ENCODE measurements around the gene CPNE5.

The CPNE5 gene

GRCh38 chr6:36755435-36756348, 83.6 kb downstream of the CPNE5 start:
- peak; percentile 45 for DNase-seq (ENCODE audit: low read depth, low spot score)
- no peak overlapping the region for H3K4me3 ChIP-seq (ENCODE audit: low read length)

GRCh38 chr6:36754582-36755434, 84.4 kb downstream of the CPNE5 start:
- H3K4me3 ChIP-seq (ENCODE audit: low read length), result no peak overlapping the region
- DNase-seq (ENCODE audit: low read depth, low spot score), result no peak

GRCh38 chr6:36753671-36754405, 85.4 kb downstream of the CPNE5 start:
- no peak for DNase-seq (ENCODE audit: low read depth, low spot score)
- H3K4me3 ChIP-seq (ENCODE audit: low read length), result no peak overlapping the region

- H3K4me3 ChIP-seq (ENCODE audit: low read length), result no peak overlapping the region
- no peak for DNase-seq (ENCODE audit: low read depth, low spot score)
These were observed 86.2 kb downstream of the CPNE5 start for GRCh38 chr6:36752886-36753506.

- H3K4me3 ChIP-seq (ENCODE audit: low read length), result no peak overlapping the region
- no peak for DNase-seq (ENCODE audit: low read depth, low spot score)
These were observed 86.9 kb downstream of the CPNE5 start for GRCh38 chr6:36752187-36752885.

- DNase-seq (ENCODE audit: low read depth, low spot score), result no peak
- H3K4me3 ChIP-seq (ENCODE audit: low read length), result no peak overlapping the region
These were observed 87.4 kb downstream of the CPNE5 start for GRCh38 chr6:36751833-36752186.

GRCh38 chr6:36751091-36751490, 88.2 kb downstream of the CPNE5 start:
- no peak for DNase-seq (ENCODE audit: low read depth, low spot score)
- H3K4me3 ChIP-seq (ENCODE audit: low read length), result no peak overlapping the region

GRCh38 chr6:36749829-36750489, 89.3 kb downstream of the CPNE5 start:
- no peak overlapping the region for H3K4me3 ChIP-seq (ENCODE audit: low read length)
- no peak for DNase-seq (ENCODE audit: low read depth, low spot score)

GRCh38 chr6:36746251-36746650, 93.0 kb downstream of the CPNE5 start:
- no peak for DNase-seq (ENCODE audit: low read depth, low spot score)
- H3K4me3 ChIP-seq (ENCODE audit: low read length), result no peak overlapping the region

GRCh38 chr6:36745836-36746235, 93.4 kb downstream of the CPNE5 start:
- DNase-seq (ENCODE audit: low read depth, low spot score), result no peak
- no peak overlapping the region for H3K4me3 ChIP-seq (ENCODE audit: low read length)

- no peak for DNase-seq (ENCODE audit: low read depth, low spot score)
These were observed 94.0 kb downstream of the CPNE5 start for GRCh38 chr6:36745283-36745682.

GRCh38 chr6:36744304-36744673, 95.0 kb downstream of the CPNE5 start:
- no peak for DNase-seq (ENCODE audit: low read depth, low spot score)
- H3K4me3 ChIP-seq (ENCODE audit: low read length), result no peak overlapping the region

More at GRCh38 chr6:36745283-36745682, 94.0 kb downstream of the CPNE5 start:
- no peak overlapping the region for H3K4me3 ChIP-seq (ENCODE audit: low read length)

GRCh38 chr6:36743538-36744303, 95.5 kb downstream of the CPNE5 start:
- no peak overlapping the region for H3K4me3 ChIP-seq (ENCODE audit: low read length)
- DNase-seq (ENCODE audit: low read depth, low spot score), result no peak

GRCh38 chr6:36743032-36743431, 96.2 kb downstream of the CPNE5 start:
- no peak for DNase-seq (ENCODE audit: low read depth, low spot score)
- no peak overlapping the region for H3K4me3 ChIP-seq (ENCODE audit: low read length)

GRCh38 chr6:36742146-36742545, 97.1 kb downstream of the CPNE5 start:
- no peak overlapping the region for H3K4me3 ChIP-seq (ENCODE audit: low read length)
- no peak for DNase-seq (ENCODE audit: low read depth, low spot score)

GRCh38 chr6:36740818-36741179, 98.4 kb downstream of the CPNE5 start:
- no peak for DNase-seq (ENCODE audit: low read depth, low spot score)
- no peak overlapping the region for H3K4me3 ChIP-seq (ENCODE audit: low read length)

GRCh38 chr6:36739947-36740817, 99.1 kb downstream of the CPNE5 start:
- no peak for DNase-seq (ENCODE audit: low read depth, low spot score)
- H3K4me3 ChIP-seq (ENCODE audit: low read length), result no peak overlapping the region
